Fibroblast of lung (primary cell): ENCODE data around the gene TNIP2.

Experiments
- CTCF ChIP-seq, 2 donors: IDR thresholded peaks in 1 of 2; conservative IDR thresholded peaks in 1 of 2; 1 replicate in 1 of 2; 2 replicates in 1 of 2; pipeline ENCODE4 v1.5.1; 2011 to 2012; ENCODE audit warnings: low read length in 2 of 2, control low read depth in 1 of 2, inconsistent platforms in 1 of 2, low read depth in 1 of 2, mild to moderate bottlenecking in 1 of 2
- EZH2 ChIP-seq: IDR thresholded peaks from 2 replicates; pipeline ENCODE4 v1.5.1; 2012; ENCODE audit warnings: low read length, control low read depth, mild to moderate bottlenecking; ENCODE audit errors: missing control alignments

- no peak for TF ChIP-seq CTCF (conservative IDR thresholded peaks at IDR 0.05 in 1 of 2, IDR thresholded peaks at IDR 0.05 in 1 of 2; ENCODE audit: low read depth in 1 of 2, low read length in 2 of 2)
- TF ChIP-seq EZH2: no peak
Measured at GRCh38 chr4:2767046-2767704, 11.0 kb upstream of the TNIP2 start.
